DND-41 (cell line): ENCODE measurements around the gene MTA1.

Experiments
- CTCF ChIP-seq: IDR thresholded peaks from 2 replicates; pipeline ENCODE4 v1.5.1; 2012; ENCODE audit warnings: borderline replicate concordance, low read length, moderate library complexity, mild to moderate bottlenecking; ENCODE audit not compliant: poor library complexity, severe bottlenecking; ENCODE audit errors: extremely low read depth
- EZH2 ChIP-seq: IDR thresholded peaks from 3 replicates; pipeline ENCODE4 v1.6.1; 2012; ENCODE audit warnings: borderline replicate concordance, low read depth, mild to moderate bottlenecking, moderate library complexity, low read length, inconsistent platforms; ENCODE audit not compliant: severe bottlenecking

GRCh38 chr14:105442834-105443233 lies 23.2 kb downstream of the MTA1 start:
- TF ChIP-seq CTCF (no peak), EZH2 (no peak)
